Parathyroid adenoma (tissue), 2 donors: ENCODE data around the gene QSOX1.

Experiments
- H2AFZ ChIP-seq: fragments of 300-600 bp; sonication (generic); one replicate; pipeline ENCODE4 v1.7.0; 2017; ENCODE audit warnings: antibody characterized with exemption, mild to moderate bottlenecking
- H3K27ac ChIP-seq: fragments of 300-600 bp; sonication (generic); one replicate; pipeline ENCODE4 v1.7.0; 2017
- H3K27me3 ChIP-seq: fragments of 300-600 bp; sonication (generic); one replicate; pipeline ENCODE4 v1.7.0; 2017; ENCODE audit warnings: low read length; ENCODE audit not compliant: control insufficient read depth, insufficient read depth
- H3K36me3 ChIP-seq: fragments of 300-600 bp; sonication (generic); one replicate; pipeline ENCODE4 v1.7.0; 2017; ENCODE audit warnings: low read length; ENCODE audit not compliant: control insufficient read depth, insufficient read depth
- H3K4me1 ChIP-seq: fragments of 300-600 bp; sonication (generic); one replicate; pipeline ENCODE4 v1.7.0; 2017; ENCODE audit warnings: control low read depth
- H3K4me2 ChIP-seq: fragments of 300-600 bp; sonication (generic); one replicate; pipeline ENCODE4 v1.7.0; 2017; ENCODE audit warnings: low read length
- H3K4me3 ChIP-seq: fragments of 300-600 bp; sonication (generic); one replicate; pipeline ENCODE4 v1.7.0; 2017; ENCODE audit warnings: low read depth, low read length
- H3K79me2 ChIP-seq: fragments of 300-600 bp; sonication (generic); one replicate; pipeline ENCODE4 v1.7.0; 2017; ENCODE audit warnings: control low read depth
- H3K9ac ChIP-seq: fragments of 300-600 bp; sonication (generic); one replicate; pipeline ENCODE4 v1.7.0; 2017; ENCODE audit warnings: mild to moderate bottlenecking
- H3K9me3 ChIP-seq: fragments of 300-600 bp; sonication (generic); one replicate; pipeline ENCODE4 v1.7.0; 2017; ENCODE audit warnings: low read length; ENCODE audit not compliant: control insufficient read depth
- CTCF ChIP-seq: fragments of 300-600 bp; sonication (generic); IDR thresholded peaks from one replicate; pipeline ENCODE4 v1.7.0; 2017; ENCODE audit warnings: antibody characterized with exemption, mild to moderate bottlenecking
- donor health status: primary hyperparathyroidism.

The QSOX1 gene

GRCh38 chr1:180175806-180176205 is 21.1 kb downstream of the QSOX1 start:
- Histone ChIP-seq H3K9me3 (no peaks in the 10 kb centered on the region), H3K4me2 (no peak overlapping the region), H3K4me1 (no peaks in the 10 kb centered on the region), H3K9ac (no peak overlapping the region), H2AFZ (no peak overlapping the region), H3K4me3 (no peak overlapping the region), H3K36me3 (no peaks in the 10 kb centered on the region), H3K27ac (no peak overlapping the region), H3K79me2 (no peaks in the 10 kb centered on the region), H3K27me3 (no peaks in the 10 kb centered on the region)
- TF ChIP-seq CTCF, result no peak

DNA sequence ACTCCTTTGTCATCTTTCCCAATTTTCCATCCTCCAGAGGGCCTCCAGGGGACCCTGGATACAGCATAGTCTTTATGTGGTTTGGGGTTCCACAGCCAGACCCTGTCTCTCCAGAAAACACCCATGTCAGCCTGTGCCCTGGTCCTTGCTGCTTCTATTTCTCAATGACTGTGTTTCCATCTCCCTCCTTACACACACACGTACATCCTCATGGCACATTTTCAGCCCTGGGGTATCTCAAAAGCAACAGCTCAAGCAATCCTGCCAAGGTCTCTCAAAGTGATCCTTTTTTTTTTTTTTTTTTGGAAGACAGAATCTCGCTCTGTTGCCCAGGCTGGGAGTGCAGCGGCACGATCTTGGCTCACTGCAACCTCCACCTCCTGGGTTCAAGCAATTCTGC is 22.3 kb downstream of the QSOX1 start:
- H3K36me3 ChIP-seq, result no peaks in the 10 kb centered on the region

DNA sequence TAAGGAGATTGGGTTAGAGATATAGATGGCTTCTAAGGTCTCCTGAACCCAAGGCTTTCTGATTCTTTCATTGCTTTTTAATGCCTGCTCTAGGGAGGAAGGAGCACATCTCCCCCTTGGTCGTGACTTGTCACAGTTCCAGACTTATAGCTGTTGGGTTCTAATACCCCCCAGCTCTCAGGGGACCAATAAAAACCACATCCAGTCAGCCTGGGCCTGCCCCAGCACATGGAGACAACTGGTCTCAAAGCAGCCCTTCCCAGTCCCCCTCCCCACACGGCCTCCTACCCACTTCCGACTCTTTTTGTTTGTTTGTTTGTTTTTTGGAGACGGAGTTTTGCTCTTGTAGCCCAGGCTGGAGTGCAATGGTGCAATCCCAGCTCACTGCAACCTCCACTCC is 23.3 kb downstream of the QSOX1 start:
- Histone ChIP-seq H3K36me3 (no peaks in the 10 kb centered on the region), H3K27me3 (no peaks in the 10 kb centered on the region), H3K79me2 (no peaks in the 10 kb centered on the region), H3K9ac (no peak overlapping the region), H3K4me3 (no peak overlapping the region), H3K4me1 (no peaks in the 10 kb centered on the region), H3K4me2 (no peak overlapping the region), H3K27ac (no peak overlapping the region), H2AFZ (no peak overlapping the region), H3K9me3 (no peaks in the 10 kb centered on the region)
- TF ChIP-seq CTCF, result no peak

More for the DNA sequence above, 22.3 kb downstream of the QSOX1 start:
- Histone ChIP-seq H3K4me1 (no peaks in the 10 kb centered on the region), H2AFZ (no peak overlapping the region), H3K9me3 (no peaks in the 10 kb centered on the region), H3K4me3 (no peak overlapping the region), H3K79me2 (no peaks in the 10 kb centered on the region), H3K4me2 (no peak overlapping the region), H3K9ac (no peak overlapping the region), H3K27me3 (no peaks in the 10 kb centered on the region), H3K27ac (no peak overlapping the region)
- TF ChIP-seq CTCF, result no peak

DNA sequence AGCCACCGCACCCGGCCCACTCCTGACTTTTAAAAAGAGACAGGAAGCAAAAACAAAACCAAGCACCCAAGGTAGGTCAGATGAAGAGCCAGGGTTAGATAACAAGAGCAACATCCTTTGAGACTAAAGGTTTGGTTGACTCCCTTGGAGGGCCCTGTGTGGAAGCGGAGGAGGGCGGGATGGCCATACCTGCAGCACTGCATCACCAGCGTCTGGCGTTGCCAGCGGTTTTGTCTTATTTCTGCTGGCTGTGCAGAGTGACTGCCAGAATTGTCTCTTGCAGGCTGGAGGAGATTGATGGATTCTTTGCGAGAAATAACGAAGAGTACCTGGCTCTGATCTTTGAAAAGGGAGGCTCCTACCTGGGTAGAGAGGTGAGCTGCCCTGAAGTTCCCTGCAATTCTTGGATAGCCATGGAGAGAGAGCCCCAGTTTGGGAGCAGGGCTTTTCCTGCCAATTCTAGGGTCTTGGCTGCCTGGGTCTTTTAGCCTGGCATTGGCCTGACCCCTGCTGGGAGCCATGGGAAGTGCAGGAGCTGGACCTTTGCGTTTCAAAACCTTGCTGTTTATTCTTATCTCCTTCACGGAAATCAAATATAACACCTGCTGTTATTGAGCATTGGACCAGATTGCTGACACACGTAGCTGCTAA is 24.0 kb downstream of the QSOX1 start:
- TF ChIP-seq CTCF, result peak; percentile 85
- Histone ChIP-seq H3K36me3 (no peaks in the 10 kb centered on the region), H3K27ac (no peak overlapping the region)

More for the DNA sequence above, 24.0 kb downstream of the QSOX1 start:
- Histone ChIP-seq H3K79me2 (no peaks in the 10 kb centered on the region), H3K9me3 (no peaks in the 10 kb centered on the region), H3K4me2 (no peak overlapping the region), H3K27me3 (no peaks in the 10 kb centered on the region), H3K9ac (no peak overlapping the region), H3K4me1 (no peaks in the 10 kb centered on the region), H2AFZ (no peak overlapping the region), H3K4me3 (no peak overlapping the region)
